Epithelial cell of alveolus of lung (primary cell): ENCODE data around the gene TNFRSF1A. TPM values are rescaled to one million over a fixed set of nuclear protein-coding genes. Genes with fewer than 3 reads are reported as not detected.

Source experiments
- total RNA-seq: library from RNA; depleted of rRNA; stranded (reverse); fragments of >200 nt; gene quantifications from 2 replicates; pipeline ENCODE4 v1.2.1, GENCODE V29; 2015

The TNFRSF1A gene
- 241 and 342 TPM in 2 replicates for total RNA-seq

DNA sequence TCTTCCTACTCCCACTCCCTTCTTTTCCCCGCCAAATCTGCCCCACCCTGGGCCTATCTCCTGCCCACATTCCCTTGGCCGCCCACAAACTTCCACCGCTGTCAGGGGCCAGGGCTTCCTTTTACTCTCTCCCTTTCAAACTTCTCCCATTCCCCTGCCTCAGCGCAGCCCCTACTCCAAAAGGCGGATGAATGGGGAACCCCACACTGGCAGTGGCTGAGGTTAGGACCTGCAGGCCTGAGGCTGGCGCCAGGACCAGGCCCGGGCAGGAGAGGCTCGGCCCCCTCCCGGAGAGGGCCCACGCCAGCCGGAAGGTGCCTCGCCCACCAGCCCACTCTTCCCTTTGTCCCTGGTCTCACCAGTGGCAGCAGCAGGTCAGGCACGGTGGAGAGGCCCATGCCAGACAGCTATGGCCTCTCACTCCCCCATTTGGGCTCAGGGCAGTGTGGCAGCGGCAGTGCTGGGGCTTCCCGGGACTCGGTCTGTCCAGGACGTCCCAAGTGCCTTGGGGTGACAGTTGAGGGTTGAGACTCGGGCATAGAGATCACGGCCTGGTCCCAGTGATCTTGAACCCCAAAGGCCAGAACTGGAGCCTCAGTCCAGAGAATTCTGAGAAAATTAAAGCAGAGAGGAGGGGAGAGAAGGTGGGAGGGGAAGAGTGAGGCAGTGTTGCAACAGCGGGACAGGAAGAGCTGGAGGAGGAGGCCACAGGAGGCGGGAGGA, at the start of gene TNFRSF1A:
Gene TNFRSF1A (minus strand): TSS at position 660 of the 723 bp plus-strand sequence. CDS start 262 bp downstream, at position 398.

DNA sequence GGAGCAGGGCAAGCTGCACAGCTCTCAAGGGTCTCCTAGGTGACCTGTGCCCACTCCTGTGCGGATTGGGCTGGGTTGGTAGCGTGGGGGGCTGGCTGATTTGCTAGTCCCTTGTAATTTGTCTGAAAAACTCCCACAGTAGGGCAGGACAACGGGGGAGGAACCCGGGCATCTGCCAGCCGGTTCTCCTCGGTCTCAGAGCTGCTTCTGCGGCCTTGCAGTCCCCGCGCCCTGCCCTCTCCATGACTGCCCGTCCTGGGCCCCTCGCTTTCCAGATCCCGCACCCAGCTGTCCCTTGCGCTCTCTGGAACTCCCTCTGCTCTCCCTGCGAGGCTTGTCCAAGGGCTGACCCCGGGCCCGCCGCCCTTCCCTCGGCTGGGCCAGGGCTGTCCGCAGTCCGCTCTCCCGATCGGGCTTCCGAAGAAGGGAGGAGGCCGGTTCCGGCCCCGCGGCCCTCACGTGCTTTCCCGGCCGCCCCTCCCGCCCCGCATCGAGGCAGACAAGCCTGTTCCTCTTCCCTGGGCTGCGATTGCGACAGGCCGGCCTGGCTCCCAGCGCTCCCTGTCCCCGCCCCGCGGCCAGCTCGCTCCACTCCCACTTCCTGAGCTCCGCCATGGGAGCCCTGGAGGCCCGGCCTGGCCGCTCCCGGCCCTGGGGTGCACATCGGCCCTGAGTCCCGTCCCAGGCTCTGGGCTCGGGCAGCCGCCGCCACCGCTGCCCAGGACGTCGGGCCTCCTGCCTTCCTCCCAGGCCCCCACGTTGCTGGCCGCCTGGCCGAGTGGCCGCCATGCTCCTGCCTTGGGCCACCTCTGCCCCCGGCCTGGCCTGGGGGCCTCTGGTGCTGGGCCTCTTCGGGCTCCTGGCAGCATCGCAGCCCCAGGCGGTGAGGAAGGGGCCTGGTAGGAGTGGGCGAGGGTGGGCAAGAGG, 42.0 kb upstream of the TNFRSF1A start, which contains the start of gene LTBR:
Gene LTBR (plus strand): TSS at position 591 of the 927 bp plus-strand sequence. CDS start 197 bp downstream, at position 788.

DNA sequence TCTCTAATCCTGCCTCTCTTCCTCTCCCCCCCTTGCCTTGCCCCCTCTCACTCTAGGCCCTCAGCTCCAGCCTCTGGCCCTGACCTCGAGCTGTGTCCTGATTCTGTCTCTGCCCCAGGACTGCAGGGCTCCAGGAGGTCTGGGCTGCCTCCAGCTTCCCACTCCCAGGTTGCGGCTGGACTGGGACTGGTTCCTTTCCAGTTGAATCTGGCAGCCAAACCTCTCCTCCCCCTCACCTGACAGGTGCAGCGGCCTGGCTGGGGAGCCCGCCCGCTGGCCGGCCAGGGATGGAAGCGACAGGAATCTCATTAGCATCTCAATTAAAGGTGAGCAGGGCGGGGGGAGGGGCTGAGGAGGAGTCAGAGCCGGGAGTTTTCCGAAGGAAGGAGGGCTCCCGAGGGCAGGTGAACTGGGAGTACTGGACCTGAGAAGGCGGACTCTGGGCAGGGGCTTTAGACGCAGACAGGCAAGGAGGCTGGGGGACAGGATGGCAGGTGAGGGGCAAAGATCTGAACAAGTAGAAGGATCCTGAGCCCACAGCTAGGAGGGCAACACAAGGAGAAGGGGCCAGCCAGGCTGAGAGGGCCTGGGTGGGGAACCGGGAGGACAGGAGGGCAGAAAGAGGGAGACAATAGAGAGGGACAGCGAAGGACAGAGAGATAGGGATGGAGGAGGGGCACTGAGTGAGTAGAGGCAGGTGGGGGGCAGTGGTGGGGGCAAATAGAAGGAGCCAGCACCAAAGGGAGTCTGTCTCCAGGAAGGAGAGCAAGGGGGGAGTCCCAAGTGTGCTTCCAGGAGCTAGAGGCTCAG, 33.6 kb upstream of the TNFRSF1A start, which contains the start of gene SCNN1A:
Gene SCNN1A (minus strand): TSS at position 295 of the 810 bp plus-strand sequence. CDS start 780 bp downstream, outside the sequence.

Other genes with a start within 250 kb of the TNFRSF1A start
- gene VWF, start 217.4 kb downstream of the TNFRSF1A start, total RNA-seq: 1.4 and 4.3 TPM in 2 replicates
- 37.0 and 144 TPM in 2 replicates for gene CD9, start 141.7 kb downstream of the TNFRSF1A start, total RNA-seq
- 0.26 and 0.32 TPM in 2 replicates for gene PLEKHG6, start 31.4 kb downstream of the TNFRSF1A start, total RNA-seq
- 1.3 and 5.2 TPM in 2 replicates for gene SCNN1A, start 33.5 kb upstream of the TNFRSF1A start, total RNA-seq
- gene LTBR, start 42.1 kb upstream of the TNFRSF1A start, total RNA-seq: 131 and 197 TPM in 2 replicates
- not detected in 2 replicates for gene CD27, start 102.9 kb upstream of the TNFRSF1A start, total RNA-seq
- 5.8 and 14.5 TPM in 2 replicates for gene TAPBPL, start 110.0 kb upstream of the TNFRSF1A start, total RNA-seq
- gene VAMP1, start 128.6 kb upstream of the TNFRSF1A start, total RNA-seq: 2.6 and 20.4 TPM in 2 replicates
- 84.3 and 110 TPM in 2 replicates for gene MRPL51, start 151.2 kb upstream of the TNFRSF1A start, total RNA-seq
- 40.1 and 98.9 TPM in 2 replicates for gene NCAPD2, start 152.0 kb upstream of the TNFRSF1A start, total RNA-seq
- 6,589 and 9,177 TPM in 2 replicates for gene GAPDH, start 192.4 kb upstream of the TNFRSF1A start, total RNA-seq
- 7.5 and 7.7 TPM in 2 replicates for gene IFFO1, start 214.0 kb upstream of the TNFRSF1A start, total RNA-seq
- 6.9 and 17.1 TPM in 2 replicates for gene NOP2, start 226.2 kb upstream of the TNFRSF1A start, total RNA-seq